ENCODE results near the gene EPB41L4A. TPM values are rescaled to one million over a fixed set of nuclear protein-coding genes. Genes with fewer than 3 reads are reported as not detected.
A peak's percentile ranks its signal among the peaks of the same experiment; 100 is the strongest.

Gene EPB41L4A
- total and polyA plus RNA-seq, 2 experiments from 2014 or later, result 9.5 to 12.9 TPM

GRCh38 chr5:112308608-112309007 lies 110.5 kb downstream of the EPB41L4A start:
- H2AFZ ChIP-seq, result no peak overlapping the region
- no peaks in the 10 kb centered on the region for H4K20me1 ChIP-seq (ENCODE audit: insufficient read depth, poor library complexity, severe bottlenecking)
- no peak overlapping the region for H3K4me2 ChIP-seq
- no peak for TF ChIP-seq EZH2phosphoT487 (IDR thresholded peaks at IDR 0.05; ENCODE audit: low read depth, severe bottlenecking, unreplicated experiment)
- no peaks in the 10 kb centered on the region for H3K27me3 ChIP-seq
- no peak overlapping the region for H3K27ac ChIP-seq
- H3K9me3 ChIP-seq (ENCODE audit: low read depth), result no peaks in the 10 kb centered on the region
- H3K4me1 ChIP-seq (ENCODE audit: insufficient read depth), result peaks cover 8% of the 10 kb centered on the region
- WGBS (ENCODE audit: low lambda C conversion rate, missing lambda C conversion rate), result 75% methylated on average over 1 of the region's 1 CpG
- no peak overlapping the region for H3K4me3 ChIP-seq
- H3K79me2 ChIP-seq, result no peaks in the 10 kb centered on the region
- DNase-seq (ENCODE audit: low spot score), result peak; percentile 17
- no peaks in the 10 kb centered on the region for H3K36me3 ChIP-seq (replicated peaks; ENCODE audit: insufficient read depth, low read depth)
- H3K9me2 ChIP-seq (replicated peaks; ENCODE audit: insufficient read depth), result no peaks in the 10 kb centered on the region

DNA sequence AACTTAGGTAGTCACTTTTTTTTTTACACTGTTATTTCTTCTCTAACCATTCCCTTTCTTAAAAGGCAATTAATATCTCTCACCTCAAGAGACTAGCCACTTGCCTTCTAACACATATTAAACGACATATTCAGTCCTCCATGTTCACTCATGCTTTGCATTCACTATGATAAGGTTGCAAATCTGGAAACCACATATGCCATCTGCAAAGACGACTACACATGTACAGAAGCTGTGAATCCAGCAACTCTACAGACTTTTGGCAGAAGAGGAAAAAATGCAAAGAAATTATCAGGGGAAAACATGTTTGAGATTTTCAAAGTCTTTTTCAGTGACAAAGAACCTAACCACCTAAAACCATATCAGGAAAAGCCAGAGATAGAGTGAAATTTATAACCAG lies 112.1 kb downstream of the EPB41L4A start:
- Histone ChIP-seq H3K4me1 (ENCODE audit: insufficient read depth) (no peaks in the 10 kb centered on the region), H3K9me2 (replicated peaks; ENCODE audit: insufficient read depth) (no peaks in the 10 kb centered on the region), H2AFZ (no peak overlapping the region), H4K20me1 (ENCODE audit: insufficient read depth, poor library complexity, severe bottlenecking) (no peaks in the 10 kb centered on the region), H3K79me2 (no peaks in the 10 kb centered on the region), H3K4me2 (no peak overlapping the region), H3K27me3 (no peaks in the 10 kb centered on the region), H3K36me3 (replicated peaks; ENCODE audit: insufficient read depth, low read depth) (no peaks in the 10 kb centered on the region), H3K4me3 (no peak overlapping the region), H3K27ac (peak overlapping the region; percentile 63), H3K9me3 (ENCODE audit: low read depth) (no peaks in the 10 kb centered on the region)
- no peak for DNase-seq (ENCODE audit: low spot score)
- no peak for TF ChIP-seq EZH2 (IDR thresholded peaks at IDR 0.05; ENCODE audit: borderline replicate concordance)
- no peak for TF ChIP-seq EZH2phosphoT487 (IDR thresholded peaks at IDR 0.05; ENCODE audit: low read depth, severe bottlenecking, unreplicated experiment)
- TF ChIP-seq, protein P1, sequence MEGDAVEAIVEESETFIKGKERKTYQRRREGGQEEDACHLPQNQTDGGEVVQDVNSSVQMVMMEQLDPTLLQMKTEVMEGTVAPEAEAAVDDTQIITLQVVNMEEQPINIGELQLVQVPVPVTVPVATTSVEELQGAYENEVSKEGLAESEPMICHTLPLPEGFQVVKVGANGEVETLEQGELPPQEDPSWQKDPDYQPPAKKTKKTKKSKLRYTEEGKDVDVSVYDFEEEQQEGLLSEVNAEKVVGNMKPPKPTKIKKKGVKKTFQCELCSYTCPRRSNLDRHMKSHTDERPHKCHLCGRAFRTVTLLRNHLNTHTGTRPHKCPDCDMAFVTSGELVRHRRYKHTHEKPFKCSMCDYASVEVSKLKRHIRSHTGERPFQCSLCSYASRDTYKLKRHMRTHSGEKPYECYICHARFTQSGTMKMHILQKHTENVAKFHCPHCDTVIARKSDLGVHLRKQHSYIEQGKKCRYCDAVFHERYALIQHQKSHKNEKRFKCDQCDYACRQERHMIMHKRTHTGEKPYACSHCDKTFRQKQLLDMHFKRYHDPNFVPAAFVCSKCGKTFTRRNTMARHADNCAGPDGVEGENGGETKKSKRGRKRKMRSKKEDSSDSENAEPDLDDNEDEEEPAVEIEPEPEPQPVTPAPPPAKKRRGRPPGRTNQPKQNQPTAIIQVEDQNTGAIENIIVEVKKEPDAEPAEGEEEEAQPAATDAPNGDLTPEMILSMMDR (IDR thresholded peaks at IDR 0.05; ENCODE audit: poor library complexity), result no peak
- 73% methylated on average over 2 of the region's 2 CpGs for WGBS (ENCODE audit: low lambda C conversion rate, missing lambda C conversion rate)

- Histone ChIP-seq H4K20me1 (ENCODE audit: insufficient read depth, poor library complexity, severe bottlenecking) (no peaks in the 10 kb centered on the region), H3K36me3 (replicated peaks; ENCODE audit: insufficient read depth, low read depth) (no peaks in the 10 kb centered on the region), H3K27ac (no peak overlapping the region), H3K27me3 (no peaks in the 10 kb centered on the region), H3K79me2 (no peaks in the 10 kb centered on the region), H3K9me3 (ENCODE audit: low read depth) (no peaks in the 10 kb centered on the region), H3K4me3 (no peak overlapping the region), H2AFZ (no peak overlapping the region), H3K4me1 (ENCODE audit: insufficient read depth) (no peaks in the 10 kb centered on the region), H3K4me2 (no peak overlapping the region), H3K9me2 (replicated peaks; ENCODE audit: insufficient read depth) (no peaks in the 10 kb centered on the region)
- DNase-seq (ENCODE audit: low spot score), result no peak
- 93% methylated on average over 2 of the region's 2 CpGs for WGBS (ENCODE audit: low lambda C conversion rate, missing lambda C conversion rate)
- TF ChIP-seq EZH2 (IDR thresholded peaks at IDR 0.05; ENCODE audit: borderline replicate concordance), result no peak
- no peak for TF ChIP-seq EZH2phosphoT487 (IDR thresholded peaks at IDR 0.05; ENCODE audit: low read depth, severe bottlenecking, unreplicated experiment)
- TF ChIP-seq, protein P1 (IDR thresholded peaks at IDR 0.05; ENCODE audit: poor library complexity), result no peak
Measured at GRCh38 chr5:112304743-112305142, 114.3 kb downstream of the EPB41L4A start.

GRCh38 chr5:112303685-112304084 lies 115.4 kb downstream of the EPB41L4A start:
- H3K27ac ChIP-seq, result no peak overlapping the region
- 93% methylated on average over 4 of the region's 4 CpGs for WGBS (ENCODE audit: low lambda C conversion rate, missing lambda C conversion rate)
- no peaks in the 10 kb centered on the region for H3K9me2 ChIP-seq (replicated peaks; ENCODE audit: insufficient read depth)
- H3K4me1 ChIP-seq (ENCODE audit: insufficient read depth), result no peaks in the 10 kb centered on the region
- H3K79me2 ChIP-seq, result no peaks in the 10 kb centered on the region
- no peaks in the 10 kb centered on the region for H3K9me3 ChIP-seq (ENCODE audit: low read depth)
- H3K27me3 ChIP-seq, result no peaks in the 10 kb centered on the region
- H3K4me3 ChIP-seq, result no peak overlapping the region
- H3K36me3 ChIP-seq (replicated peaks; ENCODE audit: insufficient read depth, low read depth), result no peaks in the 10 kb centered on the region
- H2AFZ ChIP-seq, result no peak overlapping the region
- TF ChIP-seq EZH2 (IDR thresholded peaks at IDR 0.05; ENCODE audit: borderline replicate concordance), result no peak
- TF ChIP-seq, protein P1 (IDR thresholded peaks at IDR 0.05; ENCODE audit: poor library complexity), result no peak
- TF ChIP-seq EZH2phosphoT487 (IDR thresholded peaks at IDR 0.05; ENCODE audit: low read depth, severe bottlenecking, unreplicated experiment), result no peak
- DNase-seq (ENCODE audit: low spot score), result no peak
- H3K4me2 ChIP-seq, result no peak overlapping the region
- H4K20me1 ChIP-seq (ENCODE audit: insufficient read depth, poor library complexity, severe bottlenecking), result no peaks in the 10 kb centered on the region
